Measurements from ENCODE around the gene ST3GAL3.
A peak's percentile ranks its signal among the peaks of the same experiment; 100 is the strongest.

ST3GAL3 gene

DNA sequence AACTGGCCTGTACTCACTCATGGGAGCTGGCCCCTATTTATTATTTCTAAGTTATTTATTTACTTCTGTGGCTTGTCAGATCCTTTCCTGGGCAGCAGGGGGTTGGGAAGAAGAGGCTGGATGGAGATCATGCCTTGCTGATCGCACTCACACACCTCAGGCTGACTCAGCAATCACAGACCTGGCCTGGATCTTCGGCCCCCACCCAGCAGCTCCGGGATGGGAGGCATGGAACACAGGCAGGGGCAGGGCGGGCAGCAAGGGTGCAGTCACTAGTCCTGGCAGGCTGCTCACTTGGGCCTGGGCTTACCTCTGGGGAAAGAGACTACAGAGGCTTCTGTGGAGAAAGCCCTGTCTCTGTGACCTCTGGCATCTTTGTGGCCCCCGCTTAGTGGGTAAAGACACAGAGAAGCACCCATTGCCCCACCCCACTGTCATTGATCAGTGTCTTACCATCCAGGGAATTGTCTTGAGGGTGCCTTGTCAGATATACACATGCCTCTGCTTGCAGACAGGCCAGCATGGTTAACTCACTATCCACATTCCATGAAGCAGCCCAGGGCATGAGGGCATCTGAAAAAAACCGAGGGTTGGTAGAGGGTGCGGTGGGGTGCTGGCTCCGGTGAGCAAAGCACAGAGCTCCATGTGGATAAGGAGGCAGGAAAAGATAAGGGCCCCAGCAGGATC is 230.0 kb downstream of the ST3GAL3 start:
- DNase-seq: no peak

DNA sequence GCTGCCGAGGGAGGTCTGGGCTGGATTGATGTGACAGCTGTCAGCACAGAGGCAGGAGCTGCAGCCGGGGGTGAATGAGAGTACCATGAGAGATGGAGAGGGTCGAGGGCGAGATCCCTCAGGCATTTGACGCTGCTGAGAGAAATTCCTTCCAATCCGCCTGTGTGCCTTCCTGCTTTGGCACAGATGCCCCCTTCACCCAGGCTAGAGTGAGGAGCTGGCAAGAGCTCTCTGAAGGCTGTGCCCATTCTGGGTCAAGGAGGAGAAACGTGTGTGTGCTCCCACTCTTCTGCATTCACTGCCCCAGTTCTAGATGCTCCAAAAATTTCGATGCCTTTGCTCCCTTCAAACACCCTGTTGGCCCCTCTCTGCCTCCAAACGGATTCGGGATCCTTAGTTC is 231.0 kb downstream of the ST3GAL3 start:
- no peak for DNase-seq

GRCh38 chr1:43938892-43939587 is 231.7 kb downstream of the ST3GAL3 start:
- peak in 7 of 56 donors; percentile 14 to 37 (median 29) for DNase-seq

GRCh38 chr1:43942411-43942810 is 235.1 kb downstream of the ST3GAL3 start:
- no peak for DNase-seq

GRCh38 chr1:43944860-43945259 is 237.5 kb downstream of the ST3GAL3 start:
- no peak for DNase-seq

GRCh38 chr1:43945674-43946235 is 238.4 kb downstream of the ST3GAL3 start:
- no peak for DNase-seq

- peak; percentile 75 to 98 (median 94) for DNase-seq
These were observed 239.1 kb downstream of the ST3GAL3 start, which contains the start of gene IPO13 for GRCh38 chr1:43946236-43947060. Gene IPO13, plus strand, starts transcription at chr1:43946950. Its CDS starts 651 bp downstream, at chr1:43947601.

GRCh38 chr1:43947061-43947873 is 239.9 kb downstream of the ST3GAL3 start:
- DNase-seq: peak in 4 of 56 donors; percentile 30 to 66 (median 36)

GRCh38 chr1:43947874-43948437 is 240.6 kb downstream of the ST3GAL3 start:
- peak in 4 of 56 donors; percentile 17 to 51 (median 38) for DNase-seq

DNA sequence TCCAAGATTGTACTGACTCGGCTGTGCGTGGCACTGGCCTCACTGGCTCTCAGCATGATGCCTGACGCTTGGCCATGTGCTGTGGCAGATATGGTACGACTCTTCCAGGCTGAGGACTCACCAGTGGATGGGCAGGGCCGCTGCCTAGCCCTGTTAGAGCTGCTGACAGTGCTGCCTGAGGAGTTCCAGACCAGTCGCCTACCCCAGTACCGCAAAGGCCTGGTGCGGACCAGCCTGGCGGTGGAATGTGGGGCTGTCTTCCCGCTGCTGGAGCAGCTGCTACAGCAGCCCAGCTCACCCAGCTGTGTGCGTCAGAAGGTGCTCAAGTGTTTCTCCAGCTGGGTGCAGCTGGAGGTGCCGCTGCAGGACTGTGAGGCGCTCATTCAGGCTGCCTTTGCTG is 242.3 kb downstream of the ST3GAL3 start:
- DNase-seq: no peak

GRCh38 chr1:43951021-43951985 is 244.0 kb downstream of the ST3GAL3 start:
- DNase-seq: no peak

- peak in 24 of 56 donors; percentile 16 to 65 (median 31) for DNase-seq
These were observed 245.5 kb downstream of the ST3GAL3 start for GRCh38 chr1:43952731-43953346.

GRCh38 chr1:43953361-43953760 is 246.0 kb downstream of the ST3GAL3 start:
- no peak for DNase-seq

DNA sequence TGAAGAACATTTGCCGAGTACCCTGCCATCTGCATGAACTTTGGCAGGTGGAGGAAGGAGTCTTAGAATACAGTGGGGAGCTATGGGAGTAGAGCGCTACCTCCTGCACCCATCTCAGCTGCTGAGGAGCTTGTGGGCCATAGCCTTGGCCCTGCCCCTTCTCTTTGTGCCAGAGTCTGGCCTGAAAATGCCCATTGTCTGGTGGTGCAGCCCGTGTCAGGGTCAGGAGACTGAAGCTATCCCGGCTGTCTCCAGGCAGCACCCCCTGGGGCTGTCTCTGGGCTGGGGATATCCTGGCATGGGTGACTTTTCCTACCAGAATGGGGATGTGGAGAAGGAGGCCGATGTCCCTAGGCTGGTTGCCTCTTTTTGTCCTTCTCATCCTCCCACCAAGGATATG is 246.7 kb downstream of the ST3GAL3 start:
- peak in 52 of 56 donors; percentile 29 to 96 (median 76) for DNase-seq

- DNase-seq: no peak
These were observed 248.9 kb downstream of the ST3GAL3 start for GRCh38 chr1:43956234-43956633.

DNA sequence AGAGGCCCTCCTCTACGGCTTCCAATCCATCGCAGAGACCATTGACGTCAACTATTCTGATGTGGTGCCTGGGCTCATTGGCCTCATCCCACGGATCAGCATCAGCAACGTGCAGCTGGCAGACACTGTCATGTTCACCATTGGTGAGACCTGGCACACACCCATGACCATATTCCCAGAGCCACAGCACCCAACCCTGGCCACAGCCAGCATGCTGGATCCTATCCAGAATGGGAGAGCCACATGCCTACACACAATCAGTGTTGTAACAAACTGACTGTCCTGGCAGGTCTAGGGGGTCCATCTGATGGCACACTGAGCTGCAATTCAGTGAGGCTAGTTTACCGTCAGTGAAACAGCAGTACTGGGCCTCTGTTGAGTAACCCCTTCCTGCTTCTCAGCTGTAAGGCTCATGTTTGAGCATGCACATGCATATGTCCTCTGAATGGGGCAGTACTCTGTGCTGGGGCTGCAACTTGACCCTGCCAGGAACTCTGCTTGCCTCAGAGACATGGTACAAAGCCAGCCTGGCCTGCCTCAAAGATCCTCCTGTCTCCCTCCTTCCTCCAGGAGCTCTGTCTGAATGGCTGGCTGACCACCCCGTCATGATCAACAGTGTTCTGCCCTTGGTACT is 250.2 kb downstream of the ST3GAL3 start:
- peak in 4 of 56 donors; percentile 17 to 38 (median 27) for DNase-seq

GRCh38 chr1:43958351-43959255 is 251.3 kb downstream of the ST3GAL3 start:
- DNase-seq: peak in 6 of 56 donors; percentile 16 to 29 (median 24)

Measured in amygdala (tissue), 56 donors.